SK-N-SH treated with all-trans-retinoic acid at 6 μM for 48 hours (cell line): ENCODE results near the gene NTSR2.

Source experiments
- ARNTL ChIP-seq: fragments of 450-650 bp; formaldehyde crosslinking; IDR thresholded peaks from 2 replicates; pipeline ENCODE4 v1.5.0; 2020; ENCODE audit warnings: low read depth, mild to moderate bottlenecking, moderate library complexity, borderline replicate concordance
- CREB5 ChIP-seq: fragments of 250-450 bp; sonication (Bioruptor Pico); IDR thresholded peaks from 2 replicates; pipeline ENCODE4 v1.5.1; 2020; ENCODE audit warnings: low read depth, mild to moderate bottlenecking, moderate library complexity
- CSDC2 ChIP-seq: fragments of 250-450 bp; sonication (Bioruptor Pico); IDR thresholded peaks from 2 replicates; pipeline ENCODE4 v1.5.0; 2020; ENCODE audit warnings: mild to moderate bottlenecking, moderate library complexity
- ESRRG ChIP-seq: fragments of 250-450 bp; sonication (Bioruptor Pico); IDR thresholded peaks from 2 replicates; pipeline ENCODE4 v1.6.1; 2021; ENCODE audit warnings: mild to moderate bottlenecking
- ISL1 ChIP-seq: fragments of 250-450 bp; sonication (Bioruptor Pico); IDR thresholded peaks from 2 replicates; pipeline ENCODE4 v2.1.2; 2022; ENCODE audit warnings: mild to moderate bottlenecking, moderate library complexity
- PATZ1 ChIP-seq: fragments of 250-450 bp; sonication (Bioruptor Pico); IDR thresholded peaks from 2 replicates; pipeline ENCODE4 v1.8.0; 2020; ENCODE audit warnings: mild to moderate bottlenecking, moderate library complexity, borderline replicate concordance
- PPARA ChIP-seq: fragments of 250-450 bp; sonication (Bioruptor Pico); IDR thresholded peaks from 2 replicates; pipeline ENCODE4 v1.5.0; 2020; ENCODE audit warnings: mild to moderate bottlenecking, borderline replicate concordance
- RARB ChIP-seq: fragments of 250-450 bp; sonication (Bioruptor Pico); IDR thresholded peaks from 2 replicates; pipeline ENCODE4 v1.8.0; 2021; ENCODE audit warnings: mild to moderate bottlenecking, moderate library complexity
- SNAI2 ChIP-seq: fragments of 250-450 bp; sonication (Bioruptor Pico); IDR thresholded peaks from 2 replicates; pipeline ENCODE4 v1.5.0; 2020; ENCODE audit warnings: mild to moderate bottlenecking, moderate library complexity
- ZC3H10 ChIP-seq: fragments of 250-450 bp; sonication (Bioruptor Pico); IDR thresholded peaks from 2 replicates; pipeline ENCODE4 v1.5.1; 2021; ENCODE audit warnings: mild to moderate bottlenecking, moderate library complexity
- ZFP3 ChIP-seq: fragments of 250-450 bp; sonication (Bioruptor Pico); IDR thresholded peaks from 2 replicates; pipeline ENCODE4 v1.5.0; 2020; ENCODE audit warnings: mild to moderate bottlenecking, moderate library complexity
- ZFP30 ChIP-seq: fragments of 450-650 bp; formaldehyde crosslinking; IDR thresholded peaks from 2 replicates; pipeline ENCODE4 v1.5.0; 2022; ENCODE audit warnings: mild to moderate bottlenecking, moderate library complexity
- ZNF565 ChIP-seq: fragments of 450-650 bp; formaldehyde crosslinking; conservative IDR thresholded peaks from 2 replicates; pipeline ENCODE4 v1.5.0; 2020; ENCODE audit warnings: low read depth, mild to moderate bottlenecking, moderate library complexity
- TF ChIP-seq, protein P1 (sequence below): fragments of 250-450 bp; sonication (Bioruptor Pico); IDR thresholded peaks from 2 replicates; pipeline ENCODE4 v1.8.0; 2021; ENCODE audit warnings: low read depth, mild to moderate bottlenecking, moderate library complexity, borderline replicate concordance

DNA sequence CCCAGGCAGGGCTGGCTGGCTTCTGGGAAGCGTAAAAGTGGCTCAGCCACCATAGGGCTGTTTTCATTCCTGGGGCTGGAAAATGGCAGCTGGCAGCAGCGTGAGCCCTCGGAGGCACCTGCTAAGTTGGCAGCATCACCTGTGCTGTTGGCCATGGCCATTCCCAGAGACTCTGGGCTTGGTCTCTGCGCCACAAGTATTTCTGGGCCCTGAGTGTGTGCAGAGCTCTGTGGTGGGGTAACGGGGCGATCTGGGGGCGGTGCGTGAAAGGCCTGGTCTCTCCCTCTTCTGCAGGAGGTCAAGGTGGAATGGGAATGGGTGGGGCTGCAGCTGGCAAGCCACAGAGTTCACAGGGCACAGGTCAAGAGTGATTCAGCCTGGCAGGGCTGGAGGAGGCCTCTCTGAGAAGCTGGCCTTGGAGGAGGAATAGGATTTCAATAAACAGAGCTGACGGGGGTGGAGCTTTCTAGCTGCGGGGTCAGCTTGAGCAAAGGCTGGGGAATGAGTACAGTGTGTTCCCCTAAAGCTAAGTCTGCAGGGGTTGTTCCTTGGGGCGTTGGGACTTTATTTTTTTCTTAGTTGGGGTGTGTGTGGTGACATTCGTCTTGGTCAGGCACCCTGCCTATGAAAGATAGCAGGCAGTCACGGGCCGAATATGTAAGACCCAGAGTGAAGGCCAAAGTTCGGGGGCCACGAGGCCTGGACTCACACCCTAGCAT is 10.3 kb upstream of the NTSR2 start:
- TF ChIP-seq CSDC2 (CRISPR knock-in tag) (no peak), SNAI2 (CRISPR knock-in tag) (no peak), ZFP3 (CRISPR knock-in tag) (no peak), PATZ1 (CRISPR knock-in tag) (no peak), ZC3H10 (no peak), ESRRG (CRISPR knock-in tag) (no peak), PPARA (CRISPR knock-in tag) (no peak), RARB (CRISPR knock-in tag) (no peak), ARNTL (no peak), ZNF565 (CRISPR knock-in tag) (no peak), ZFP30 (CRISPR knock-in tag) (no peak), CREB5 (CRISPR knock-in tag) (no peak), ISL1 (CRISPR knock-in tag) (no peak)
- TF ChIP-seq, protein P1, sequence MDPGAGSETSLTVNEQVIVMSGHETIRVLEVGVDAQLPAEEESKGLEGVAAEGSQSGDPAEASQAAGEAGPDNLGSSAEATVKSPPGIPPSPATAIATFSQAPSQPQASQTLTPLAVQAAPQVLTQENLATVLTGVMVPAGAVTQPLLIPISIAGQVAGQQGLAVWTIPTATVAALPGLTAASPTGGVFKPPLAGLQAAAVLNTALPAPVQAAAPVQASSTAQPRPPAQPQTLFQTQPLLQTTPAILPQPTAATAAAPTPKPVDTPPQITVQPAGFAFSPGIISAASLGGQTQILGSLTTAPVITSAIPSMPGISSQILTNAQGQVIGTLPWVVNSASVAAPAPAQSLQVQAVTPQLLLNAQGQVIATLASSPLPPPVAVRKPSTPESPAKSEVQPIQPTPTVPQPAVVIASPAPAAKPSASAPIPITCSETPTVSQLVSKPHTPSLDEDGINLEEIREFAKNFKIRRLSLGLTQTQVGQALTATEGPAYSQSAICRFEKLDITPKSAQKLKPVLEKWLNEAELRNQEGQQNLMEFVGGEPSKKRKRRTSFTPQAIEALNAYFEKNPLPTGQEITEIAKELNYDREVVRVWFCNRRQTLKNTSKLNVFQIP = no peak
